GM18526 (cell line): ENCODE data around the gene CLCN2.

Source experiments
- POLR2A ChIP-seq: IDR thresholded peaks from 3 replicates; pipeline ENCODE4 v1.6.1; 2011; ENCODE audit not compliant: insufficient read length; ENCODE audit errors: extremely low read depth

Gene CLCN2

GRCh38 chr3:184333190-184333589 is 28.2 kb downstream of the CLCN2 start:
- no peak for TF ChIP-seq POLR2A

GRCh38 chr3:184332370-184333090 is 28.9 kb downstream of the CLCN2 start:
- no peak for TF ChIP-seq POLR2A

- TF ChIP-seq POLR2A, result no peak
Measured at GRCh38 chr3:184328516-184328915, 32.9 kb downstream of the CLCN2 start.

GRCh38 chr3:184327171-184327570 is 34.2 kb downstream of the CLCN2 start:
- no peak for TF ChIP-seq POLR2A

- TF ChIP-seq POLR2A, result no peak
Measured at GRCh38 chr3:184325715-184326369, 35.6 kb downstream of the CLCN2 start.

GRCh38 chr3:184325269-184325668 is 36.1 kb downstream of the CLCN2 start:
- no peak for TF ChIP-seq POLR2A

GRCh38 chr3:184323696-184324095 is 37.7 kb downstream of the CLCN2 start:
- no peak for TF ChIP-seq POLR2A

GRCh38 chr3:184322731-184323487 is 38.5 kb downstream of the CLCN2 start:
- no peak for TF ChIP-seq POLR2A

- no peak for TF ChIP-seq POLR2A
Measured at GRCh38 chr3:184321666-184322065, 39.7 kb downstream of the CLCN2 start.

- no peak for TF ChIP-seq POLR2A
Measured at GRCh38 chr3:184320104-184320445, 41.3 kb downstream of the CLCN2 start.

GRCh38 chr3:184317201-184317600 is 44.2 kb downstream of the CLCN2 start:
- TF ChIP-seq POLR2A, result no peak

GRCh38 chr3:184316792-184317191 is 44.6 kb downstream of the CLCN2 start:
- no peak for TF ChIP-seq POLR2A

- no peak for TF ChIP-seq POLR2A
Measured at GRCh38 chr3:184315871-184316661, 45.3 kb downstream of the CLCN2 start.

- TF ChIP-seq POLR2A, result no peak
Measured at GRCh38 chr3:184315543-184315867, 45.9 kb downstream of the CLCN2 start.

GRCh38 chr3:184314700-184315542 is 46.5 kb downstream of the CLCN2 start:
- peak; percentile 31 for TF ChIP-seq POLR2A

- TF ChIP-seq POLR2A, result peak; percentile 78
Measured at GRCh38 chr3:184314363-184314699, 47.1 kb downstream of the CLCN2 start, which contains the start of gene EIF4G1. EIF4G1 (plus strand) TSS chr3:184314606; CDS start chr3:184315797, 1,191 bp downstream.
